HG02970 (cell line): Measurements from ENCODE around the gene WDR13.
"Not testable (repeated sequence)": the region's sequence is repeated elsewhere in the genome, so short reads cannot be mapped to it uniquely, and the experiment has no call there.

ENCODE experiments used
- ATAC-seq: cut with Tn5 transposase; IDR thresholded peaks from one replicate; pipeline ENCODE4 v1.9.1; 2021; ENCODE audit warnings: mild to moderate bottlenecking, moderate library complexity, moderate number of reproducible peaks; ENCODE audit not compliant: unreplicated experiment, low FRiP score

The WDR13 gene

GRCh38 chrX:48649102-48649501 lies 51.8 kb downstream of the WDR13 start:
- no peak for ATAC-seq

- ATAC-seq, result not testable (repeated sequence)
Observed at GRCh38 chrX:48652055-48652579, 54.8 kb downstream of the WDR13 start.

GRCh38 chrX:48654746-48655145 lies 57.5 kb downstream of the WDR13 start:
- ATAC-seq, result not testable (repeated sequence)
